Left renal cortex interstitium (tissue), 4 donors: Measurements from ENCODE around the gene FYB1. TPM values are rescaled to one million over a fixed set of nuclear protein-coding genes. Genes with fewer than 3 reads are reported as not detected.

Source experiments
- DNase-seq, 4 donors: peaks; one replicate each; pipeline ENCODE4 v3.0.0-alpha.2; 2013; ENCODE audit warnings: low read depth in 4 of 4, low spot score in 2 of 4, missing footprints in 1 of 4
- polyA plus RNA-seq, 4 donors: library from polyadenylated mRNA; unstranded; fragments of 120-200 nt; gene quantifications; one replicate each; pipeline ENCODE4 v1.2.1, GENCODE V29; 2013; ENCODE audit not compliant: insufficient read length in 4 of 4

FYB1 gene
- polyA plus RNA-seq, 4 donors = 2.8 to 6.0 (median 3.7) TPM

GRCh38 chr5:39208471-39208870 is 10.9 kb downstream of the FYB1 start:
- no peak for DNase-seq

- DNase-seq = no peak
These were observed 11.9 kb downstream of the FYB1 start for GRCh38 chr5:39207345-39208045.

- DNase-seq = no peak
These were observed 12.6 kb downstream of the FYB1 start for GRCh38 chr5:39206630-39207321.

- no peak for DNase-seq
These were observed 13.8 kb downstream of the FYB1 start for GRCh38 chr5:39205550-39205949.

- DNase-seq = no peak
These were observed 15.4 kb downstream of the FYB1 start for GRCh38 chr5:39203951-39204350.

GRCh38 chr5:39203275-39203922 is 16.0 kb downstream of the FYB1 start:
- DNase-seq = no peak

GRCh38 chr5:39202597-39203274 is 16.6 kb downstream of the FYB1 start:
- DNase-seq = no peak

- no peak for DNase-seq
These were observed 17.4 kb downstream of the FYB1 start for GRCh38 chr5:39201781-39202596.

- no peak for DNase-seq
These were observed 18.1 kb downstream of the FYB1 start for GRCh38 chr5:39201160-39201780.

- DNase-seq = no peak
These were observed 19.3 kb downstream of the FYB1 start for GRCh38 chr5:39200081-39200480.

- DNase-seq = no peak
These were observed 20.0 kb downstream of the FYB1 start for GRCh38 chr5:39199335-39199734.

GRCh38 chr5:39198127-39198526 is 21.2 kb downstream of the FYB1 start:
- DNase-seq = no peak

GRCh38 chr5:39197556-39197955 is 21.8 kb downstream of the FYB1 start:
- DNase-seq = no peak

GRCh38 chr5:39195198-39195826 is 24.1 kb downstream of the FYB1 start:
- DNase-seq = no peak

- DNase-seq = no peak
These were observed 24.8 kb downstream of the FYB1 start for GRCh38 chr5:39194466-39195136.

GRCh38 chr5:39193553-39194465 is 25.6 kb downstream of the FYB1 start:
- no peak for DNase-seq

- no peak for DNase-seq
These were observed 26.8 kb downstream of the FYB1 start for GRCh38 chr5:39192450-39193160.
